Mammary epithelial cell (primary cell): ENCODE measurements around the gene PTPN21.

Source experiments
- EZH2 ChIP-seq: IDR thresholded peaks from 2 replicates; pipeline ENCODE4 v1.6.1; 2012; ENCODE audit warnings: low read length, inconsistent platforms, borderline replicate concordance
- TF ChIP-seq, protein P1 (sequence below), 2 donors: IDR thresholded peaks in 1 of 2; conservative IDR thresholded peaks in 1 of 2; 2 replicates each; pipeline ENCODE4 v1.5.1; 2011 to 2012; ENCODE audit warnings: inconsistent platforms in 2 of 2, low read length in 2 of 2, mild to moderate bottlenecking in 2 of 2, control low read depth in 1 of 2, low read depth in 1 of 2; ENCODE audit not compliant: insufficient read depth in 1 of 2; ENCODE audit errors: extremely low read depth in 1 of 2

DNA sequence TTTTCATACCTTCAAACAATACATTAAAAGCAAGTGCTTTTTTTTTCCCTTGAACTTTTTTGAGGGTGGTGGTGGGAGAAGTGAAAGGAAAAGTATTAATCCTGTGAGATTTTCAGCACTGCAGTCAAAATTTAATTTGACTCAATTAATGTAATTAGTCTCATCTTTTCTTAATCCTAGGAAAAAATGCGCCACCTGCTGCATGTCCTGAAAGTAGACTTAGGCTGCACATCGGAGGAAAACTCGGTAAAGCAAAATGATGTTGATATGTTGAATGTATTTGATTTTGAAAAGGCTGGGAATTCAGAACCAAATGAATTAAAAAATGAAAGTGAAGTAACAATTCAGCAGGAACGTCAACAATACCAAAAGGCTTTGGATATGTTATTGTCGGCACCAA lies 117.1 kb downstream of the PTPN21 start:
- TF ChIP-seq, protein P1, sequence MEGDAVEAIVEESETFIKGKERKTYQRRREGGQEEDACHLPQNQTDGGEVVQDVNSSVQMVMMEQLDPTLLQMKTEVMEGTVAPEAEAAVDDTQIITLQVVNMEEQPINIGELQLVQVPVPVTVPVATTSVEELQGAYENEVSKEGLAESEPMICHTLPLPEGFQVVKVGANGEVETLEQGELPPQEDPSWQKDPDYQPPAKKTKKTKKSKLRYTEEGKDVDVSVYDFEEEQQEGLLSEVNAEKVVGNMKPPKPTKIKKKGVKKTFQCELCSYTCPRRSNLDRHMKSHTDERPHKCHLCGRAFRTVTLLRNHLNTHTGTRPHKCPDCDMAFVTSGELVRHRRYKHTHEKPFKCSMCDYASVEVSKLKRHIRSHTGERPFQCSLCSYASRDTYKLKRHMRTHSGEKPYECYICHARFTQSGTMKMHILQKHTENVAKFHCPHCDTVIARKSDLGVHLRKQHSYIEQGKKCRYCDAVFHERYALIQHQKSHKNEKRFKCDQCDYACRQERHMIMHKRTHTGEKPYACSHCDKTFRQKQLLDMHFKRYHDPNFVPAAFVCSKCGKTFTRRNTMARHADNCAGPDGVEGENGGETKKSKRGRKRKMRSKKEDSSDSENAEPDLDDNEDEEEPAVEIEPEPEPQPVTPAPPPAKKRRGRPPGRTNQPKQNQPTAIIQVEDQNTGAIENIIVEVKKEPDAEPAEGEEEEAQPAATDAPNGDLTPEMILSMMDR (conservative IDR thresholded peaks at IDR 0.05 in 1 of 2, IDR thresholded peaks at IDR 0.05 in 1 of 2; ENCODE audit: extremely low read depth in 1 of 2, insufficient read depth in 1 of 2, low read depth in 1 of 2, low read length in 2 of 2): peak in 1 of 2 donors; percentile 30
- TF ChIP-seq EZH2: no peak
